Medulla oblongata (tissue), 1 donor: Measurements from ENCODE around the gene MAST4.

Experiments used
- DNase-seq: peaks from one replicate; pipeline ENCODE4 v3.0.0-alpha.2; 2015; ENCODE audit errors: extremely low spot score

The MAST4 gene

GRCh38 chr5:67015541-67016191 lies 419.5 kb downstream of the MAST4 start:
- DNase-seq: no peak

GRCh38 chr5:67019065-67019845 lies 423.1 kb downstream of the MAST4 start:
- DNase-seq: no peak

DNA sequence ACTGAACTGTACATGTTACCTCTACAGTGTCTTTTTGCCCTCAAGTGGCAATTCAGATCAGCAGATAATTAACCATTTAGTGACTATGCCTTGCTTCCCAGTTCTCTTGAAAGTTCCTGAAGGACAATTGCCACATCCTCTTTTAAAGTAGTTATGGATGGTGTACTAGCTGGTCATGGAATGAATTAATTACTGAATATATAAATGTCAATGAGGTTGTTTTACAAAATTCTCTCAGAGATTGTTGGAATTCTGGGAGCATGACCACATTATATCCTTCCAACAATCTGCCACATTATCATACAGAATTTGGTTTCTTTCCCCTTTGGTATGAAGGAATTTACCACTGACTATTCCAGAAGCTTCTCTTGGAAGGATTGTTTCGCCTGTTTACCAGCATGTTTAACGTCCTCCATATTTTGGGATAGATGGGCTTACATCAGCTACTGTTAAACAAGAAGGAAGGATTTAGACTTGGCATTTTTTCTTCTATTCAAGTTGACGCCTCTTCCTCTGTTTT lies 424.0 kb downstream of the MAST4 start:
- DNase-seq: no peak

DNA sequence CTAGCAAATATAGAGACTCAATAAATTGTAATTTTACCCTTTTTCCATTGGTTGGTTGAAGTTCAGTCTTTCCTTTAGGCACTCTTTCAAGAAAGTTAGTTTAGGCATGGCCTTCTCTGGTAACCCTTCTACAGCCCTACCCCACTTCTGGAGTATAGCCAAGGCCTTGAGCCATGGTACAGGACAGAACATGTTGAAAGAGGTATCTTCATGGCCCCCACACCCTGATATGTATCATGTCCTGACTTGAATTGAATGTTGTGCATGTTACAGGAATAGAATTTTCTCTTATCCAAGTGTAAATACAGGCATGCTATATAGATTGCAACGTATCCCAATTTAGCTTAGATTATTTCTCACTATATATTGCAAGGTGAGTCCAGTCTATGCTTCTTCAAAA lies 424.8 kb downstream of the MAST4 start:
- no peak for DNase-seq

- DNase-seq: no peak
These were observed 425.3 kb downstream of the MAST4 start for GRCh38 chr5:67021521-67021920.

DNA sequence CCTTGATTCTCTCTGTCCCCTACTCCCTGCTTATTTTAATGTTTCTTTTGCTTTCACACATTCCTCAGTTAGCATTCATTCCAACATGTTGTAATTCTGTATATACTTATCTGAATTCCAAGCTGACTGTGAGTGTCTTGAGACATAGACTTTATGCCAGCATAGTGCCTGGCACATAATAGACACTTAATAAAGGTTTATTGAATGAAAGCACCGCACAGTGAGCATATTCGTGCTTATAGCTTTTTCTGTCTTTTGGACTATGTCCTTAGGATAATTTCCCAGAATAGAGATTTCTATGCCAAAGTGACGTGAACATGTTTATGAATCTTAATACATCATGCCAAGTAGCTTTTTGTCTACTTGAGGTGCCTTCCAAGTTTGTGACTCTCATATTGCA lies 425.8 kb downstream of the MAST4 start:
- DNase-seq: no peak

DNA sequence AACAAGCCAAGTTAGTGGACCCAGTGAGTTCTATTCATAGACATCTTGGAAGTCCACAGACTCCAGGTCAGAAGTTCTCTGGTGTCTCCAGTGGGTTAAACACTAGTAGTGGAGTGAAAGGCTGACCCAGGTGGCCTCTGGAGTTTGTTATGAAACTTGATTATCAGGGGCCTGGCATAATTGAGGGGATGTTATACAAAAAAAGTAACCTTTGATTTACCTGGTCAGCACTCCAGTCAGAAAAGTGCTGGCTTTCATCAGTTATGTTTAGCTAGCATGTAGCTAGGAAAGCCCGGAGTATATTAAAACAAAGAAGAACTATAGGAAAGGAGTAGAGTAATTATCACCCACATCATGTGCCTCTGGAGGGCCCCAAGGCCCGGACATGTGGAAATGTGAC lies 429.3 kb downstream of the MAST4 start:
- no peak for DNase-seq

DNA sequence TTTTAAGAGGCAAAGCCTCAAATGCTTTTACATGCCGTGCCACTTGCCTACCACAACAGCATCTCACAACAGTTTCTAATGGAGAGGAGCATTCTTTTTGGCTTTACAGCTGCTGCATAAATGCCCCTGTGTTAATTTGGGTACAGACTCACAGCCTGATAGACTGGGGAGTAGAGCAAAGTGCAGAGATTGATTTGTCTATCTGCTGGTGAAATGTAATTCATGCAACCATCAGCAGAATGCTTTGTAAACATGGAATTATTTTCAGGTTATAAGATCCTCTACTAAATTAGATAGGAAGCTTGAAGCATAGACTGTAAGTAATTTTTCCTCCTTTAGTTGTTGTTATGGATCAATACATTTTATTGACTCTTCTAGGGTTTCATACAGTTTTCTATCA lies 430.1 kb downstream of the MAST4 start:
- DNase-seq: no peak

DNA sequence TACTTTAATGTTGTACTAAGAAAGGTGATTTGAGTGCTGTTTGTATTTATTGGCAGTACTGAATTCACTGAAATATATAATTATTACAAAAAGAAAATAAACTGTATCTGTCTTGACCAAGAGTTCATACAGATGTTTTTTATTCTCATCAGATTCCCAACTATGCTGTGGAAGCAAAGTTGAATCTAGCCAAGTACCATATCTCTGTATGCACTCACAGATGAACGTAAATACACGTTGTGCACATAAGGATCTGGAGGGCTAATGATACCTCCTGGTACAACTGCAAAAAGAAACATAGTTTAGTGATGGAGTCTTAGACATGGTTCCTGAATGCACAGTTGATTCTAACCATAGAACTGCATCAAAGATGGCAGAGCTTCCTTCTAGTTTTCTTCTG lies 431.0 kb downstream of the MAST4 start:
- DNase-seq: no peak

- DNase-seq: no peak
These were observed 432.2 kb downstream of the MAST4 start for GRCh38 chr5:67028371-67028770.

GRCh38 chr5:67028941-67029340 lies 432.7 kb downstream of the MAST4 start:
- DNase-seq: no peak

DNA sequence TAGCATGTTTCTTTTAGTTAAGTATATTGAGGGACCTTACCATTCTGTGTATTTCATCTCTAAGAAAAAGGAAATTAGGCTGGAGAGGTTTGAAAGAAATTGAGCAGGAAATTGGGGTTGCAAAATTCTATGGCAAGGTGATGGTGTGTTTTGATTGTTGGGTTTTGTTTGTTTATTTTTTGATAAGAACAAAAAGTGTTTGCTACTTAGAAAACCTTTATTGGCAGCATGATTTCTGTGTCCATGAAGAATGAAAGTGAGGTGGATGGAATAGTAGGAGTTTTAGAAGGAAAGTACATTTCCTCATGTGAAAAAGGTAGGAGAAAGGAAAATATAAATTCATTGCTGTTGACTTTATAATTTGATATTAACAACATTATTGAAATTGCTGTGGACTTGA lies 433.3 kb downstream of the MAST4 start:
- DNase-seq: no peak

DNA sequence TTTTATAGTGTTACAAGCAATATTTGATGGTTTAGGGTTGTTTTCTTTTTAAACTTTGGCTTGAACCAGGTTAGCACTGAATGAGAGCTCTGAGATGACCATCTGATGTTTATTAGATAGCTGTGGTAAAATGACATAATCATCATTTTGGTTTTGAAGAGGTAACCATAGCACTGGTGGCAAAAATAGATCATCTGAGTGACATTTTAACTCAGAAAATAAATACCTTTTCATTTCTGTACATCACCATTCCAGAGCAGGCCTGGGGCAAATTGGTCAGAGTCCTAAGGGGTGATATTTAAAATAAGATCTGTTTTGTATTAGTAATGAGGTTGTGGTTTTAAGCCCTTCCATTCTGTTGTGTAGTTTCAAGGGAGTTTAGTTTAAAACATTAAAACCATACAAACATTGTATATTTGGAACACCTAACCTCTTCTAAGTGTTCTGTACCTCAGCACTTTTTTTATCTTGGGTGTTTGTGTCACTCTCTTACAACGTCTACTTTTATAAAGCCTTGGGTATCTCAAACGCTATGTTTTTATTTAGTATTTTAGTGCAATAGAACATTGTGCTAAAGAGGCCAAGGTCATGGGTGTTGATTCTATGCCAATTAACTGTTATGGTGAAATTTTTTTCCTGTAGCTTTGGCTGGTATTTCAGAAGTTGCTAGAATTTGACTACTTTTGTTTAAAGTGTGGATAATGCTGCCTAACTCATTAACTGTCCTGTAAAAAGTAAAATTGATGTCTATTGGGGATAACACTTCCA lies 434.3 kb downstream of the MAST4 start:
- DNase-seq: no peak

- no peak for DNase-seq
These were observed 434.9 kb downstream of the MAST4 start for GRCh38 chr5:67031057-67031443.

DNA sequence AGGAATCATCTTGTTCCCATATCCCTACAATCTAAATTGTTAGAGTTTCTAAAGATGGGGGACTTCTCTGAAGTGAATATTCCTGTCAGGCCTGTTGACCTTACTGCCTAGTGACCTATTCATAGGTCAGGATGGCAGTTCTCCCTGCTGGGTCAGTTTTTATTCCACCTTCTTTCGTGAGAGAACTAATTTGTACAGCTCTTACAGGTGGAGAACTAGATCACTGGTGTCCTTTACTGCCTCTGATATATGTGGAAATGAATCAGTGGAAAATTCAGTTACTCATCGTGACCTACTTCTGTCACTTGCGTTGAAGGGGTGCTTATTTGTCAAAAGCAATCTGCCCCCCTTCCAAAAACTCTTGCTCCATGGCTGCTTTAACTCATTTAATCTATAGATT lies 435.5 kb downstream of the MAST4 start:
- DNase-seq: no peak

DNA sequence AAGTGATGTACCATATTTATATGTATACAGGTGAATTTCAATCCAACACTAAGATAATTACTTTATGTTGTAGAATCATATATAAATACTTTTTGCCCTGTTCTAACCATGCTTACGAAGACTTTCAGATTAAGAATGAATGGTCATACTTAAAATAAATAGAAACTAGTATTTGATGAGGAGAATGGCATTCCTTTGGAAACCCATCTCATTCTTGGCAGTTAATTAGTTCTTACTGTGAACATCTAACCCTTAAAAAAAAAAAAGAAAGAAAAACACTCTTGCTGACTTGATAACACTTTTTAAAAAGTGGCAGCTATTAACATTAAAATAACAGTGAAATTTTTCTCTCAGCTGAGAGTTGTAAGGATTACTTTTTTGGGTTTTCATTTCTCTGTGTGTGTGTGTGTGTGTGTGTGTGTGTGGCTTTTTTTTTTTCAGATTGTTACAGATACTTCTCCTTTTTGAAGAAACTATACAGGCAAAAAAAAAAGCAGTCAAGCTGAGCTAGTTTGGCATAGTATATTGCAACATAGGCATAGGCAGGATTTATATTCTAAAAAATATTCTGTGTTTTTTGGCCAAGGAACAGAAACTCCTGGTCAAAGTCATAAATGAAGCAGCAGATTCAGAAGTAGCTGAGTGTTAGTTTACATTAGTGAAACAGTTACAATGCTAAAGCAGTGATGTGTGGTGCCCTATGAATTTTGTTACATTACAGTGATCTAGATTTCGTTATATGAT lies 436.9 kb downstream of the MAST4 start:
- DNase-seq: no peak

DNA sequence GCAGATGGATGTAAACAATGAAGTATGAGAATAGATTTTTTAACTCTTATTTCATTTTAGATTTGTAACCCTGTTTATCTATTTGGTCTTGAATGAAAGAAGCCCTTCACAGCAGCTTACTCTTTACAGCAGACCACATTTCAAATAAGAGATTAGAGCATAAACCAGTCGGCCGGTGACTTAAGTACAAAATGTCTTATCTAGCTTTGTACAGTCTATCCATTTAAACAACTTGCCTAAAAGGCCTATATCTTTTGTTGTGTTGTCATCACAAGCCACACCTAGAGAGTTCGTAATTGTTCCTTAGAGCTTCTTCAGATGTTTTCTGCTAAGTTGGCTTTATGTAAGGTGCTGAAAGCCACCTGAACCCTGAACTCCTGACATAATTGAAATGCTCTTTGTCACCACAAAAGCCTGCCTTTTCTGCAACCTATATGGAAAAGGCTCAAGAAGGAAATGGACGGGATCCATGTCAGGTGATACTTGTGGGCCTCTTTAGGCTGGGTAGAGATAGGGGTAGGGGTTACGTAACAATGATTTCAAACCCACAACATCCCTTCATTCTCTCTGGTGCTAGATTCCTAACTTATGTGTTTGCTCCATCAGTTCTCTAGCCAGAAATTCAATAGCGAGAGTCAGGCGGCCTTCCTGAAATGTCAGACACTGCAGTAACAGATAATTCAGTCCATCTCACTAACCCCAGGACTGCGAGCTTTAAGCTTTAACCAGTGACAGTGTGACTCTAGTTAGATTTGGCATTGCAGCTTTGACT lies 437.9 kb downstream of the MAST4 start:
- no peak for DNase-seq

DNA sequence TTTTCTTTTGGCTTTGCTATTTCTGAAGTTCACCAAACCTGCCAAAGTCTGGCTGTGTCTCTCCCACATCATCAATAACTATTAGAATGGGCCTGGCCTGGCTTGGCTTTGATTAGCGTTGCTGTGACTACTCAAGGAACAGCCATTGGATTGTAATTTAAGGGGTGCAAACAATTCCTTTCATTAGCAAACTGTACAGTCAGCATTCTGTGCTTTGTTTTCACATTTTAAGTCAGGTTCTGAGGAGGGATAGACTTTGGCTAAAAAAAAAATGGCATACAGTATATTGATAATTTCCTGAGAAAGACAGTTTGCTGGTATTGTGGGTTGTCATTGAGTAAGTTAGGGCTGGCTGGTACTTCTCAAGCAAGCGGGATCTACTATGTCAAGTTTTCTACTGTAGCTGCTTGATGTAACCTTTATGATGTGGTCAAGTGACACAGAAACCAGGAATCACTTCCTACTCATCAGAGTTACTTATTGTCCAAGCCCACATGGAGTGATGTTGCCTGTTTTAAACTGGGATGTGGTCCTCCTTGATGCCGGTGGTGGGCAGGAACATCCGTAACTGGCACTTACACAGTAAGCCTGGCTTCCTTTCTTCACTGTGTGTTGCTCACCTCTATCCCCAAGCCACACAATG lies 439.0 kb downstream of the MAST4 start:
- DNase-seq: no peak

DNA sequence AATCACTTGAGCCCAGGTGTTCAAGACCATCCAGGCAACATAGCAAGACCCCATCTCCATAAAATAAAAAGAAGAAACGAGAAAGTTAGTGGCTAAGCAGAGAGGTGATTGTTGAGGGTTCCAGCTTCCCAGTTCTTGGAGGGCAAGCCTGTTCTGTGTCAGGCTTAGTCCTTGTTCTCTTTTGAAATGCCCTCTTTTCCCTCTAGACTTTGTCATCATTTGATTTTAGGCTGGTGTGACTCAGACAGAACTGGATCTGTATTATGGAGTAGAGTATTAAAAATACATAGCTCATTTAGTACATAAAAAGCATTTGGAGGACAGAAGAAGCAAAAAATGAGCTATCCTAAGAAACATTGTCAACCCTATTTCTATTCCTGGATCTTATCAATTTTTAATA lies 441.0 kb downstream of the MAST4 start:
- DNase-seq: no peak

- no peak for DNase-seq
These were observed 442.8 kb downstream of the MAST4 start for GRCh38 chr5:67038817-67039603.
